ENCODE data around the gene SLC38A10.

SLC38A10 gene

DNA sequence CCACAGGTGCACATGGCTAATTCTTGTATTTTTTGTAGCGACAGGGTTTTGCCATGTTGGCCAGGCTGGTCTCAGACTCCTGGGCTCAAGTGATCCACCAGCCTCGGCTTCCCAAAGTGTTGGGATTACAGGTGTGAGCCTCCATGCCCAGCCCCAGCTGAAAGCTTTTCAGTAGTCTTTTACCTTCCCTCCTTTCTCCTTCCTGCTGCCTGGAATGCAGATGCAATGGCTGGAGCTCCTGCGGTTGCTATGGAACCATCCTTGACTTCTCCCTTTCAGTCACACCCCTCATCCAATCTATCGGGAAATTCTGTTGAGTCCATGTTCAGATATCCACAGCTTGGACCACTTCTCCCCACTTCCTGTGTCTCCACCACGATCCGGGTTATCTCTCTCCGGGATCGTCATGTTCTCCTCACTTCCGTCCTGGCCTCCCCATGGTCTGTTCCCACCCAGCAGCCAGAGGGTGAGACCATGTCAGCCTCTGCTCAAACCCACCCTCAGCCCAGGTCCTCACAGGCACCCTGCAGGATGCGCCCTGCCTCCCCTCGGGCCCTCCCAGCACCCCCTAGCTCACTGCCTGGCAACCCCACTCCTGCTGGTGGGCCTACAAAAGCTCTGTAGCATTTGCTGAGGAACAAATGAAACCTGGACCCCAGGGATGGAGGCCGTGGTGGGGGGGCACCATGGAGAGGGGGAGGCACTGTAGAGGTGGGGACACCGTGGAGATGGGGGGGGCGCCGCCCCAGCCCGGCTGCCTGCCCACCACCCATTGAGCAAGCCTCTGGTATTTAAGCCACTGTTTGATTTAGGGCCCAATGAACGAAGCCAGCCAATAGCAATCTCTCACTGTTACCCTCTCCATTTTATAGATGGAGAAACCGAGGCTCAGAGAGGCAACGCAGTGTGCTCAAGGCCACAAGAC, 12.8 kb upstream of the SLC38A10 start:
- no peak overlapping the region for H3K27ac ChIP-seq (ENCODE audit: low read depth, low read length, poor library complexity, severe bottlenecking)
- no peaks in the 10 kb centered on the region for H3K4me1 ChIP-seq (ENCODE audit: insufficient read depth, low read length, severe bottlenecking)
- H3K4me3 ChIP-seq (ENCODE audit: low read depth, low read length, poor library complexity, severe bottlenecking) = no peak overlapping the region
- no peaks in the 10 kb centered on the region for H4K20me1 ChIP-seq (ENCODE audit: insufficient read depth, low read length)
- no peak for TF ChIP-seq EZH2 (IDR thresholded peaks at IDR 0.05; ENCODE audit: borderline replicate concordance, low read length)
- TF ChIP-seq, protein P1, sequence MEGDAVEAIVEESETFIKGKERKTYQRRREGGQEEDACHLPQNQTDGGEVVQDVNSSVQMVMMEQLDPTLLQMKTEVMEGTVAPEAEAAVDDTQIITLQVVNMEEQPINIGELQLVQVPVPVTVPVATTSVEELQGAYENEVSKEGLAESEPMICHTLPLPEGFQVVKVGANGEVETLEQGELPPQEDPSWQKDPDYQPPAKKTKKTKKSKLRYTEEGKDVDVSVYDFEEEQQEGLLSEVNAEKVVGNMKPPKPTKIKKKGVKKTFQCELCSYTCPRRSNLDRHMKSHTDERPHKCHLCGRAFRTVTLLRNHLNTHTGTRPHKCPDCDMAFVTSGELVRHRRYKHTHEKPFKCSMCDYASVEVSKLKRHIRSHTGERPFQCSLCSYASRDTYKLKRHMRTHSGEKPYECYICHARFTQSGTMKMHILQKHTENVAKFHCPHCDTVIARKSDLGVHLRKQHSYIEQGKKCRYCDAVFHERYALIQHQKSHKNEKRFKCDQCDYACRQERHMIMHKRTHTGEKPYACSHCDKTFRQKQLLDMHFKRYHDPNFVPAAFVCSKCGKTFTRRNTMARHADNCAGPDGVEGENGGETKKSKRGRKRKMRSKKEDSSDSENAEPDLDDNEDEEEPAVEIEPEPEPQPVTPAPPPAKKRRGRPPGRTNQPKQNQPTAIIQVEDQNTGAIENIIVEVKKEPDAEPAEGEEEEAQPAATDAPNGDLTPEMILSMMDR (IDR thresholded peaks at IDR 0.05; ENCODE audit: low read length) = no peak
- H3K9me3 ChIP-seq (ENCODE audit: low read length) = no peaks in the 10 kb centered on the region
- H3K79me2 ChIP-seq (ENCODE audit: insufficient read depth, low read length) = no peaks in the 10 kb centered on the region
- H3K4me2 ChIP-seq (ENCODE audit: low read length) = no peak overlapping the region
- no peaks in the 10 kb centered on the region for H3F3A ChIP-seq (ENCODE audit: insufficient read depth, low read length)
- H3K27me3 ChIP-seq (ENCODE audit: insufficient read depth, low read length) = 0 out of 2 replicates have a peak, but pooled peaks cover 31% of the 10 kb centered on the region
- H3K9me2 ChIP-seq (ENCODE audit: low read depth, low read length) = no peaks in the 10 kb centered on the region
- no peak overlapping the region for H3K9ac ChIP-seq (ENCODE audit: low read length)
- H2AFZ ChIP-seq (ENCODE audit: low read length) = no peak overlapping the region
- H3K36me3 ChIP-seq (ENCODE audit: insufficient read depth, low read length) = no peaks in the 10 kb centered on the region

DNA sequence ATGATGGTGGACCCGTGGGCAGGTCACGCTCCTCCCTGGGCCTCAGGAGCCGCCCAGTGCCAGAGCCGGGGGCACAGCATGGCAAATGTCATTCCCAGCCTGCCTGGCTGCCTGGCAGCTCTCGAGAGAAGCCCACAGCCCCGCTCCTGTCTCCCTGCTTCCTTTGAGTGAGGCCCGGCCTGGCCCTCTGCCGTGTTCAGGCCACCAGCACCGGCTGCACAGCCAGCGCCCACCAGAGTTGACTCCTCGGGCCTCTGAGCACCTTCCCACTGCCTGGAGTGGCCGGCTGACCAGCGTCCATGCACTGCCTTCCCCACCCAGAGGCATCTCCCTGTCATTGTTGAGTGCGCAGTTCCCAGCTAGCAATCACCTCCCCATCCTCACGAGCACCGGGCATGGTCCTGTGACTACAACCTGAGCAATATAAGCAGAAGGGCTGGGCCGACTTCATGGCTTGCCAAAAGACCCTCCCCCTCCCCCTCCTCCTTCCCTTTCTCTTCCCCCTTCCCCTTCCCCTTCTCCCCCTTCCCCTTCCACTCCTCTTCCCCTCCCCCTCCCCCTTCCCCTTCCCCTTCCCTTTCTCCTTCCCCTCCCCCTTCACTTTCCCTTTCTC, 11.9 kb upstream of the SLC38A10 start:
- Histone ChIP-seq H3K4me3 (ENCODE audit: low read depth, low read length, poor library complexity, severe bottlenecking) (no peak overlapping the region), H3K9me3 (ENCODE audit: low read length) (no peaks in the 10 kb centered on the region), H3K27ac (ENCODE audit: low read depth, low read length, poor library complexity, severe bottlenecking) (no peak overlapping the region), H3F3A (ENCODE audit: insufficient read depth, low read length) (no peaks in the 10 kb centered on the region), H3K36me3 (ENCODE audit: insufficient read depth, low read length) (no peaks in the 10 kb centered on the region), H3K9ac (ENCODE audit: low read length) (no peak overlapping the region), H2AFZ (ENCODE audit: low read length) (no peak overlapping the region), H3K4me1 (ENCODE audit: insufficient read depth, low read length, severe bottlenecking) (no peaks in the 10 kb centered on the region), H3K4me2 (ENCODE audit: low read length) (no peak overlapping the region), H4K20me1 (ENCODE audit: insufficient read depth, low read length) (no peaks in the 10 kb centered on the region), H3K9me2 (ENCODE audit: low read depth, low read length) (no peaks in the 10 kb centered on the region), H3K27me3 (ENCODE audit: insufficient read depth, low read length) (peaks cover 35% of the 10 kb centered on the region; the same call in 1 of the 2 replicates), H3K79me2 (ENCODE audit: insufficient read depth, low read length) (no peaks in the 10 kb centered on the region)
- TF ChIP-seq EZH2 (IDR thresholded peaks at IDR 0.05; ENCODE audit: borderline replicate concordance, low read length) = no peak
- TF ChIP-seq, protein P1 (IDR thresholded peaks at IDR 0.05; ENCODE audit: low read length) = no peak

DNA sequence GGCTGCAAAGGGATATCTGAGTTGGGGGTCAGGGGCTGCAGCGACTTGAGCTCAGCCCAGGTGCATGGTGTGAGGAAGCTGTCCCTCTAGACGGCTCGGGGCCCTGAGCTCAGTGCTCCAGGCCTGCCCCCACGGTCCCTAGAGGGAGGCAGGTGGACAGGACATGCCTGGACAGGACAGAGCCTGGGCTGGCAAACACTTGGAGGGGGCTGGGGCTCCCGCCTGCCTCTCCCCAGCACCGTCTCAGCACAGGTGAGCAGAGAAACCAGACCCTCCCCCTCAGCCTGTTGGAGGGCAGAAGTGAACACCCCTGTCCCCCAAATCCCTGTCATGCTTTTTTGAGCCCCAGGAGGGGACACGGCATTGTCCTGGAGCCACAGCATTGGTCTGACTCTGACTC, 11.4 kb upstream of the SLC38A10 start:
- H3K4me1 ChIP-seq (ENCODE audit: insufficient read depth, low read length, severe bottlenecking) = no peaks in the 10 kb centered on the region
- no peaks in the 10 kb centered on the region for H3K79me2 ChIP-seq (ENCODE audit: insufficient read depth, low read length)
- H3K27ac ChIP-seq (ENCODE audit: low read depth, low read length, poor library complexity, severe bottlenecking) = no peak overlapping the region
- no peak overlapping the region for H2AFZ ChIP-seq (ENCODE audit: low read length)
- no peaks in the 10 kb centered on the region for H3F3A ChIP-seq (ENCODE audit: insufficient read depth, low read length)
- H3K9ac ChIP-seq (ENCODE audit: low read length) = no peak overlapping the region
- H3K27me3 ChIP-seq (ENCODE audit: insufficient read depth, low read length) = peaks cover 35% of the 10 kb centered on the region; the same call in 1 of the 2 replicates
- H3K36me3 ChIP-seq (ENCODE audit: insufficient read depth, low read length) = no peaks in the 10 kb centered on the region
- TF ChIP-seq, protein P1 (IDR thresholded peaks at IDR 0.05; ENCODE audit: low read length) = no peak
- no peak for TF ChIP-seq EZH2 (IDR thresholded peaks at IDR 0.05; ENCODE audit: borderline replicate concordance, low read length)
- H3K4me2 ChIP-seq (ENCODE audit: low read length) = no peak overlapping the region
- no peaks in the 10 kb centered on the region for H4K20me1 ChIP-seq (ENCODE audit: insufficient read depth, low read length)
- H3K4me3 ChIP-seq (ENCODE audit: low read depth, low read length, poor library complexity, severe bottlenecking) = no peak overlapping the region
- no peaks in the 10 kb centered on the region for H3K9me3 ChIP-seq (ENCODE audit: low read length)
- no peaks in the 10 kb centered on the region for H3K9me2 ChIP-seq (ENCODE audit: low read depth, low read length)

All from OCI-LY1 (cell line).